ENCODE measurements around the gene PITPNC1. TPM values are rescaled to one million over a fixed set of nuclear protein-coding genes. Genes with fewer than 3 reads are reported as not detected.

Gene PITPNC1
- total and polyA plus RNA-seq, 11 donors: 7.0 to 20.8 (median 11.3) TPM

DNA sequence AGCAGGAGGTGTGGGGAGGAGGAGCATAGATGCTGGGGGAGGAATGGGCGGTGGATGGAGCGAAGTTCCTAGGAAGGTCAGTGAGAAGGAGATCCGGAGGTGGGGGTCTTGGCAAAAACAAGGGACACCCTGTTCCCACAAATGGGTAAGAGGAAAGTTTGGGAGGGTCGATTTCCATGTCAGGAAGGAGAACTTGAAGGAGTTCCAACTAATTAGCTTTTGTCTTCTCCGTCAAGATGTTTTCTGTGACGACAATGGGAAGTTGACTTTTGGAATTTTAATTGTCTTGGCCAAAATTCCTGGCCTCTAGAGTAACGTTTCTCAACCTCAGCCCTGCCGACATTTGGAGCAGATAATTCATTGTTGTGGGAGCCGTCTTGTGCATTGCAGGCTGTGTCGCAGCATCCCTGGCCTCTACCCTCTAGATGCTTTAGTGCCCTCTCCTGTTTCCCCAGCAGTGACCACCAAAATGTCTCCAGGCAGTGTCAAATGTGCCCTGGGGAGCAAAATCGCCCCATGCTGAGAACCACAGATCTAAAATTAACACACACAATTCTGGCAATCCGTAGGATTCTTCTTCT lies 97.1 kb downstream of the PITPNC1 start:
- ATAC-seq: peak; percentile 74 to 85 (median 80)
- intact Hi-C loops (cut with DNase I): loop anchor here in 8 of 10 donors (1.0 to 10.0 kb wide), 9 partner anchors 37 to 211 kb away; partner anchors contain the start of gene PITPNC1 (in 2 of the 8)
- 39 to 57% (median 47%) methylated on average over 12 of the region's 12 CpGs for WGBS, 4 donors
- Histone ChIP-seq H3K27me3 (no peaks in the 10 kb centered on the region), H3K4me1 (peaks cover 0 to 58% (median 25%) of the 10 kb centered on the region in 12 donors), H3K4me3 (no peak overlapping the region), H3K27ac (peak overlapping the region; percentile 61 to 87 (median 76)), H3K36me3 (no peaks in the 10 kb centered on the region), H3K9me3 (peaks cover 0 to 6% (median 0%) of the 10 kb centered on the region in 12 donors)
- DNase-seq: peak in 4 of 5 donors; percentile 37 to 68 (median 60)
- no peak for TF ChIP-seq POLR2A (IDR thresholded peaks at IDR 0.05)
- TF ChIP-seq, protein P1, sequence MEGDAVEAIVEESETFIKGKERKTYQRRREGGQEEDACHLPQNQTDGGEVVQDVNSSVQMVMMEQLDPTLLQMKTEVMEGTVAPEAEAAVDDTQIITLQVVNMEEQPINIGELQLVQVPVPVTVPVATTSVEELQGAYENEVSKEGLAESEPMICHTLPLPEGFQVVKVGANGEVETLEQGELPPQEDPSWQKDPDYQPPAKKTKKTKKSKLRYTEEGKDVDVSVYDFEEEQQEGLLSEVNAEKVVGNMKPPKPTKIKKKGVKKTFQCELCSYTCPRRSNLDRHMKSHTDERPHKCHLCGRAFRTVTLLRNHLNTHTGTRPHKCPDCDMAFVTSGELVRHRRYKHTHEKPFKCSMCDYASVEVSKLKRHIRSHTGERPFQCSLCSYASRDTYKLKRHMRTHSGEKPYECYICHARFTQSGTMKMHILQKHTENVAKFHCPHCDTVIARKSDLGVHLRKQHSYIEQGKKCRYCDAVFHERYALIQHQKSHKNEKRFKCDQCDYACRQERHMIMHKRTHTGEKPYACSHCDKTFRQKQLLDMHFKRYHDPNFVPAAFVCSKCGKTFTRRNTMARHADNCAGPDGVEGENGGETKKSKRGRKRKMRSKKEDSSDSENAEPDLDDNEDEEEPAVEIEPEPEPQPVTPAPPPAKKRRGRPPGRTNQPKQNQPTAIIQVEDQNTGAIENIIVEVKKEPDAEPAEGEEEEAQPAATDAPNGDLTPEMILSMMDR (IDR thresholded peaks at IDR 0.05): peak in 9 of 12 donors; percentile 4 to 46 (median 16)

DNA sequence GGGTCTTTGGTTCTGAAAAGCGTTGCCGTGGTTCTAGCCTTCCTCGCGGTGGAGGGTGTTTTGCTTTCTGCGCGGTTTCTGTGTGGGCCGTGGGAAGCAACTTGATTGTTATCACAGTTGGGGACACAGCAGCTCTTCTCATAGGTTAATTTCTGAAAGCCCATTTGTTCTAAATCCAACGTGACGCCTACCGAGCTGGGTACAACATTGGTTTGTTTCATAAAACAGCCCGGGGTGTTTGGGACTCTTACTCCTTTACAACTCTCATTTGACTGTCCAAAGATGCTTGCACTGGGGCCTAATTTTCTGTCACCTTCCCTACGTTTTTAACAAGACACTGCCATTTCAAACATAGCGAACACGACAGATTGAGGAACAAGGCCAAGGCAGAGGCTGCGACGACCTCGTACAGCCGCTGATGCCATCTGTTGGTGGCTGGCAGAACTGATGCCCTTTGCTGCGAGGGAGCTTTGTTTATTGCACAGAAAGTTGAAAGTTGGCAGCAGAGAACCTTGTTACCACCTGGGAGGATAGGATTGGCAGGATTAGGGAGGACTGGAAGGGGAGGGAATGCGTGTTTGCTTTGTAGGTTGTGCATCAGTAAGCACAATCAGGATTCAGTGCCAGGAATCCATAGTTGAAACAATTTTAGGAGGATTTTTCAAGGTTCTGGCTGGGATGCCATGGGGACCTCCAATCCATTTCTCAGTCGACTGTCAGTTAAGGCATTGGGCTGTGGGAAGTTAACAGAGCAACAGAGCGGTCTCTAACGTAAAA lies 98.3 kb downstream of the PITPNC1 start:
- TF ChIP-seq, protein P1 (IDR thresholded peaks at IDR 0.05): peak; percentile 70 to 89 (median 84)
- TF ChIP-seq POLR2A (IDR thresholded peaks at IDR 0.05): no peak
- 33 to 41% (median 38%) methylated on average over 23 of the region's 23 CpGs for WGBS, 4 donors
- peak; percentile 62 to 82 (median 72) for ATAC-seq
- H3K27ac ChIP-seq: peak overlapping the region; percentile 60 to 87 (median 70)
- peak; percentile 74 to 81 (median 79) for DNase-seq
- intact Hi-C loops (cut with DNase I): loop anchor here in 8 of 10 donors (2.0 to 10.0 kb wide), 8 partner anchors 97 to 212 kb away; partner anchors contain the start of gene PITPNC1 (in 3 of the 8)
- peaks cover 0 to 56% (median 21%) of the 10 kb centered on the region in 12 donors for H3K4me1 ChIP-seq
- no peaks in the 10 kb centered on the region for H3K36me3 ChIP-seq
- peak overlapping the region in 1 of 12 donors; percentile 2 for H3K4me3 ChIP-seq
- H3K9me3 ChIP-seq: peaks cover 0 to 6% (median 0%) of the 10 kb centered on the region in 12 donors
- H3K27me3 ChIP-seq: no peaks in the 10 kb centered on the region

DNA sequence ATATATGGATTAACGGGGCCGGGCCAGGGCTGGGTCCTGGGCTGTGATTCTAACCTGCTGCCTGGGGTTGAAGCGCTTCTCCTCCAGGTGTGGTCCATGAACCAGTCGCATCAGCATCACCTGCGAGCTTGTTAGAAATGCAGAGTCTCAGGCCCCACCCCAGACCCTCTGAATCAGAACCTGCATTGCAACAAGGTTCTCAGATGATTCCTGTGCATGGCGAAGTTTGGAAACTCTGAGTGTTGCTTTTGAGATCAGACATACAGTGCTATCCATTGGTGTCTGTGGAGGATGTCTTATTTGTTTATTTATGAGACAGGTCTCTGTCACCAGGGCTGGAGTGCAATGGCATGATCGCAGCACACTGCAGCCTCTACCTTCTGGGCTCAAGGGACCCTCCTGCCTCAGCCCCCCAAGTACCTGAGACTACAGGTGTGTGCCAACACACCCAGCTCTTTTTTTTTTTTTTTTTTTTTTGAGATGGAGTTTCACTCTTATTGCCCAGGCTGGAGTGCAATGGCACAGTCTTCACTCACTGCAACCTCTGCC lies 99.8 kb downstream of the PITPNC1 start:
- WGBS, 4 donors: 97 to 99% (median 99%) methylated on average over 7 of the region's 7 CpGs
- Histone ChIP-seq H3K36me3 (no peaks in the 10 kb centered on the region), H3K4me1 (peaks cover 0 to 68% (median 21%) of the 10 kb centered on the region in 12 donors), H3K4me3 (no peak overlapping the region), H3K27me3 (no peaks in the 10 kb centered on the region), H3K9me3 (no peaks in the 10 kb centered on the region), H3K27ac (peak overlapping the region in 4 of 12 donors; percentile 44 to 70 (median 67))
- DNase-seq: no peak
- intact Hi-C loops (cut with DNase I): loop anchor here in 5 of 10 donors (5.0 to 10.0 kb wide), 6 partner anchors 100 to 210 kb away; partner anchors contain the start of gene PITPNC1 (in 1 of the 5)
- ATAC-seq: no peak
- no peak for TF ChIP-seq POLR2A (IDR thresholded peaks at IDR 0.05)
- TF ChIP-seq, protein P1 (IDR thresholded peaks at IDR 0.05): no peak
